NCI-H510A treated with DMSO at 0.1 percent for 48 hours (cell line): Measurements from ENCODE around the gene JADE3.

Experiments used
- DNase-seq: peaks from one replicate; lab custom pipeline; 2025; lab: John Stamatoyannopoulos, UW

The JADE3 gene

DNA sequence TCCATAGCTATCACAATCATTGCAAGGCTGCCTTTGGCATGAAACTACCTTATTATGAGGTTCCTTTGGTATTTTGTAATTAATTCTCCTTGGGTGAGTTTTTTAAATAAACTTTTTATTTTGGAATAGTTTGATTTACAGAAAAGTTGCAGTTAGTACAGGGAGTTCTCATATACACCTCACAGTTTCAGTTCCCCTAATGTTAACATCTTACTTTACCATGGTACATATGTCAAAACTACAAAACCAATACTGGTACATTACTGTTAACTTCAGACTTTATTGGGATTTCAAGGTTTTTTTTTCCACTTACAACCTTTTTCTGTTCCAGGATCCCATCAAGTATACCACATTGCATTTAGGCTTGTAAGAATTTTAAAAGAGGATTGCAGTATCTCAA is 114.0 kb downstream of the JADE3 start:
- DNase-seq, result no peak

DNA sequence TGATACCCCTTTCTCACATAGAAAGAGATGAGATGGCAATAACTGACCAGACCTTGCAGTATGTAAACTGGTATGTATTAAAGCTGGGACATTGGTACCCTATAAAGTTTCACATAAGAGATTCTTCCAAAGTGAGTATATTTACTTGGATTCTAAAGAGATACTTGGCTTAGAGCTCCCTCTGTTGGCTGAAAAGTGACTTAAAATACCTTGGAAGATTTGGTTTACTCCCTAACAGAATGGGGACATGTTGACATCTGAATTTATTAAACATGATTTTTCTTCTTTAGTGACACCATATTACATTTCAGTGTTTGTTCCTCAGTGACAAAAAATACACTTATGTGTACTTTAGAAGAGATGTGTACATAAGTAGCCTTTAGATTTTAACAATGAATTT is 118.1 kb downstream of the JADE3 start:
- DNase-seq, result peak; percentile 48

DNA sequence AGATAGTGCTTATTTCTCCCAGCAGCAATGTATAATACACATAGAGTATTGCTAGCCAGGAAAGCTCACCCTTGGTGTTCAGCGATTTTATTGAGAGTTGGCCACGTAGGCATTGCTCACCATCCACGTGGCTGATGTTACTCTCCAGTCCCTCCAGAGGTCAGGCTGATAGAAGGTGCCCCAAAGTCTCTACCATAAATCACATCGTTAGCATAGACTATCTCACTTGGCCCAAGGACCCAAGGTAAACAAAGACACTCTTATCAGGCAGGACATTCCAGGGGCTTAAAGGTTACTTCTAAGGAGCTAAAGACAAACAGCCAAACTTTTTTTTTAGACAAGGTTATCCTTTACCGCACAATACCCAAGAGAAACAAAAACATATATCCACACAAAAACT is 135.8 kb downstream of the JADE3 start:
- no peak for DNase-seq

DNA sequence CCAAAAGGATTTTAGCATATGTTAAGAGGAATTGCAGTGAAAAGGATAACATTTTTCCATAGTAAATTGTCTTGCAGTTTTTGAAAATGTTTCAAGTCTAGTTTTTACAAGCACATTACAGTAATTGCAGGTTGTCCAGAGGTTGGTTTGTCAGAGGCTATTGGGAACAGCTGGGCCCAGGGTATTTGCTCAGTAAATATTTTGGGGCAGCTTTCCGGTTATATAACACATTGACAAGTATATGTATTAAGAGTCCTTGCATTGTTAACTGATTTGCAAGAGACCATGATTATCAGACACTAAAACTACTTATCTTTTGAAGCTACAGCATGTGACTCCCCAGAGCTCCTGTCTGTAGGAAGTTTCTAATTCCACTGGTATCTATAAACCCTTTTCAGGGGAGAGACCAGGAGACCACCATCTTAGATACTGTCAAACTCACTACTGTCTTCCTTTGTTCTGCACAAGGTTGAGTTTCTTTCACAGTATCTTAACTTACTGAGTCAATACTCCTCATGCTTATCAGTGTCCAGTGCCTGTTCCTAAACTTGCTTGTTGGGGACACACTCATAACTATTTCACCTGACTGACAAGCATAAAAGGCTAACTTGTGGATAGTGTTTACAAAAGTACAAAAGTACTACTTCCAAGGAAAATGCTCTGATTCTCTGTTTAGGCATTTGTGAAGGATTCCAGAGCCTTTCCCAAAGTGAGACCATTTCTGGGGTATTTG is 147.1 kb downstream of the JADE3 start:
- DNase-seq, result no peak

DNA sequence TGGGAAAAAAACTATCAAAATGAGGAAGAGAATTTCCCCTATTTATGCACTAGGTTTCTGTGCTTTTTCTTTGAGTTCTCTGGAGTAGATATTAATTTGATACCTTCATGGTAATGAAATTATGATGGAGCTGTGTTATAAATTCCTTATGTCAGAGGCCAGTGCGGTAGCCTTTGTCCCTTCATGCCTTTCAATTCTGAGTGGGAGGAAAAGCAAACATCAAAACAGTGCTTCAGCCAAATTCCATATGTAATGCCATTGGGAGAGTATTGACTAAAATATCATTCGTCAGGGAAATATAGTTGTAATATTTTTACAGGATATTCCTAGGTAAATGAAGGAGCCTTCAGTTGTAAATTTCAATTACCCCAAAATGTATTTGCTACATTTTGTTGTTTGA is 148.5 kb downstream of the JADE3 start:
- DNase-seq, result no peak

DNA sequence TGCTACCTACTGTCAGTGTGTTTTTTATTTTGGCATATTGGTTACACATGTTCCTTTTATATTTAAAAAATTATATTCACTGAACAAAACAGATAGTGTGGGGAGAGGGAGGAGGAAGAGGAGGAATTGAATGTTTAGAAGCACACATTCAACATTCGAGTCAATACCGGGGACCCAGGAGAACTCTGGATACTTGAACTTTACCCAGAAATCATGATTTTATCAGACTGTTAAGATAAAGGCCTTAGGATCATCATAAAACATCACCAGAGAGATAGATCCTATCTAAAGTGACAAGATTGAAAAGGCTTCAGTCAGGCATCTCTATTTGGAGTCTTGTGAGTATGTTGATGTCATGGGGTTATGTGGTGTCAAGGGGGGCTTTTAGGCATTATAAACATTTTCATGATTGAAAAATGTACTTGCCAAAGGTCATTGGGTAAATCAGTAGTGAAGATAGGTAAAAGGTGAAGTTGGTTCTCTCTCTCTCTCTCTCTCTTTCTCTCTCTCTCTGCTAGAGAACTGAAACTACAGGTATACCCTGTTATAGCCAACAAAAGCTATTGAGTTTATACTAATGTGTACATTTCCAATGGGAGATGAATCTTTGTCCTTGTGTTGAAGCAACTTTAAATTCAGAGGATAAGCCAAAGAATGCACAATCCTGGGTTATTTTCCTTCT is 149.2 kb downstream of the JADE3 start:
- DNase-seq, result no peak

DNA sequence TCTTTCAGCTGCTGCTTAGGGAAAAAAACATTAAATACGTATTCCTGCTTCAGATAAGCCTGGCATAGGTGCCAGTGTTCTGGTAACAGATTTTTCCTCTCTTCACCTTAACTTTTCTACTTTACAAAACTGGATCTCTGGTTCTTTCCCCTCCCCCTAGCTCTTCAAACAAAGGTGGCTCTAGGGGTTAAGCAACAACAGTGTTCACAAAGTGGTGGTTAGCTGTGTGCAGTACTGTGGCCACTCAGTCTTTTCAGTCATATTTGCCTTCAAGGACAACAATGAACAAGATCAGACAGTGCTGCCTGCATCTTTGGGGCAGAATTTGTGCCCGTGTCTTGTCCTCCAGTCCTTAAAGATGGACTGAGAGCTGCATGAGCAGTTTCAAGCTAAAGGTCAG is 151.0 kb downstream of the JADE3 start:
- no peak for DNase-seq

DNA sequence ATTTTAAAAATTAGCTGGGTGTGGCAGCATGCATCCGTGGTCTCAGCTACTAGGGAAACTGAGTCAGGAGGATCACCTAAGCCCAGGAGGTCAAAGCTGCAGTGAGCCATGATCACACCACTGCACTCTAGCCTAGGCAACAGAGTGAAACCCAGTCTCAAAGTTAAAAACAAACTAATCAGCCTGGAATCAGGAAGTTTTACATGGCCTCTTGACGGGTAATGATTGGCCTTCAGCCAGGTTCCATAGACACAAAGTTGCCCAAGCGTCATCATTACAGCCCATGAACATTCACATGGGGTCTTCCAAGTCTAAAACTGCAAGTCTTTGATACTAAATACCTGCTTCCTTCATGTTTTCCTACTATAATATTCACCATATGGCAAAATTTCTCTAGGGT is 156.0 kb downstream of the JADE3 start:
- DNase-seq, result no peak

DNA sequence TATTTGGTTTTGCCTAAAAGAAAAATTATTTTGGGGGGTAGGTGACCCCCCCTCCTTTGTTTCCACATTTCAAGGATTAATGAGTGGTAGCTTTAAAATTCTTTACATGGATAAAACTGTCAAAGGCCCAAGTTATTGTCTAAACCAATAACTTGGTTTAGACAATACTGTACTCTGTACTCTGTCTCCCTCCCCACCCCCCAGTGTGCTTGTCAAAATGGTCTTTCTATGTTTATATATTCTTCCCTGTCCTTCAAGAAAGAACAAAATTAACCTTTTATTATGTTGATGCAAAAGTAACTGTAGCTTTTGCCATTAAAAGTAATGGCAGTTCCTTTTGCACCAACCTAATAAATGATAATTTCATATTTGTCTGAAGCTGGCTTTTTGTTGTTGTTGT is 156.5 kb downstream of the JADE3 start:
- no peak for DNase-seq

DNA sequence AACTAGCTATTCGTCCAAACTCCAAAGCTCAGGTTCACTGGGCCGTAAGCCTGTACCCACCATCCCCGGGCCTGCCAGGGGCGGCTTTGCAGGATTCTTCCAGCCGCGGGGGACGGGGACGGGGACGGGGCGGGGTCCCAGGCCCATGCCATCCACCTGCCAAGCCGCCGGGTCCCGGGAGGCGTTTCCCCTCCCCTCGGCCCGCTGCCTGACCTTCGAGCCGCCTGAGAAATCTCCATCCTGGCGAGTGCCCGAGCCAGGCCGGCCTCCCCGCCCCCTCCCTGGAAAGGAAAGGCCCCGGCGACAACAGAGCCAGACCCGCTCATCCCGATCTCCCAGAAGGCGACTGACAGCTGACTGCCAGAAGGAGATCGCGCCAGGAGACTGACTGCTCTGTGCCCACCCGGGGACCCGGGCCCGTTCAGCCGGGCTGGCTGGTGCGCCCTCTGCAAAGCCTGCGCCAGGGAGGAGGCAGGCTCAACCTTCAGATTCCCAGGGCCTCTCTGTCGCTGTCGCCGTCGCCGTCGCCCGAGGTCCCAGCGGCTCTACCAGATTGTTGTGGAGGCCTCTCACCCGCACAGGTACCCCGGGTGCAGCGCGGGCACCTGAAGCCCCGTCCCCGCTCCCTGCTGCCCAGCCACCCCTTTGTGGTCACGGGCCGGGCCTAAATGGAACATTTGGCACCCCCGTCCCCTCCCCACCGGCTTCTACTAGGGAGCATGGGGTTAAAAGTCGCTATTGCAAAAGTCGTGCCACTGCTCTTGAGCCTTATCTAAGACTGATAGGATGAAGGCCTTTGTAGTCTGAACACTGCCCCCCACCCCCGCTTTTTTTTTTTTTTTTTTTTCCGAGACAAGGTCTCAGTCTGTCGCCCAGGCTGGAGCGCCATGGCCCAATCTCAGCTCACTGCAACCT is 166.2 kb downstream of the JADE3 start, which contains the start of gene RGN:
RGN (plus strand) TSS at position 315 of the 915 bp plus-strand sequence. CDS start 2,702 bp downstream, outside the sequence.
- no peak for DNase-seq

DNA sequence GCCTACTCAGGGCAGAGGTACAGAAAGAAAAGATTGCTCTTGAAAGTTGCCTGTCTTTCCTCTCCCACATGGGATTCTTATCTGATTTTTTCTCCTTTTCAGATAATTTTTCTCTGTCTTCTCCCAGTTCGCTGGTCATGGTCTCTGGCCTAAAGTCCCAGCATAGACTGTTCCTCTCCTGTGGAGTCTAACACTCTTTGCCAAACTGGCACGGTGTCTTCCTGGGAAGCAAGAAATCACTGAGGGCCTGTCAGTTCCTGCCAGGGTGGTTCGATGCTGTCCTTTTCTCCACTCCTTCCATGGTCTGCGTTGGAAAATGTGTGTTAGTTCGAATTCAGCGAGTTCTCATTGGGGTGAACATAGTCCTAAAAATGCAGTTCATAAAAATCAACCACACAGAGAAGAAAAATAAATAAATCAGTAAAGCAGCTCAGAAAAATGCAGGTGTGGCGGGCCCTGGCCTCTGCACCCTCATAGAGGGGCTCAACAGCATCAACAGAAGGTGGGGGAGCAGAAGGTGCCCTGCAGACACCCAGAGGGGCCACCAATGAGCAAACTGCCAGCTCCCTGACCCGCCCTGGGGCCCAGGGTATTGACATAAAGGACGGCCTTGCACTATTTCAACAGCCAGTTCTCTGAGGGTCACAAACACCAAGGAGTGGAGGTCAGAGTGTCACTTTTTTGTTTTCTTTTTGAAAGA is 168.1 kb downstream of the JADE3 start:
- no peak for DNase-seq

DNA sequence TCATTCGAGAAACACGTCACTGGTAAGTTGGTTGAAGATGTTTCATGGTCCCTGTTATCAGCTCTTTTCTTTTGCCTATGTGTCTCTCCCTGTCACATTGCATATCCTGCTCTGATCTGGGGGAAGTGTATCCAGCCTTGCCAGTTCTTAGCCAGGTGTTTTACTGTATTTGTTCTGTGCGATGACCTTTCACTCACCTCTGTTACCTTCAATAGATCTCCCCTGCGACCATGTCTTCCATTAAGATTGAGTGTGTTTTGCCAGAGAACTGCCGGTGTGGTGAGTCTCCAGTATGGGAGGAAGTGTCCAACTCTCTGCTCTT is 168.7 kb downstream of the JADE3 start:
- no peak for DNase-seq

DNA sequence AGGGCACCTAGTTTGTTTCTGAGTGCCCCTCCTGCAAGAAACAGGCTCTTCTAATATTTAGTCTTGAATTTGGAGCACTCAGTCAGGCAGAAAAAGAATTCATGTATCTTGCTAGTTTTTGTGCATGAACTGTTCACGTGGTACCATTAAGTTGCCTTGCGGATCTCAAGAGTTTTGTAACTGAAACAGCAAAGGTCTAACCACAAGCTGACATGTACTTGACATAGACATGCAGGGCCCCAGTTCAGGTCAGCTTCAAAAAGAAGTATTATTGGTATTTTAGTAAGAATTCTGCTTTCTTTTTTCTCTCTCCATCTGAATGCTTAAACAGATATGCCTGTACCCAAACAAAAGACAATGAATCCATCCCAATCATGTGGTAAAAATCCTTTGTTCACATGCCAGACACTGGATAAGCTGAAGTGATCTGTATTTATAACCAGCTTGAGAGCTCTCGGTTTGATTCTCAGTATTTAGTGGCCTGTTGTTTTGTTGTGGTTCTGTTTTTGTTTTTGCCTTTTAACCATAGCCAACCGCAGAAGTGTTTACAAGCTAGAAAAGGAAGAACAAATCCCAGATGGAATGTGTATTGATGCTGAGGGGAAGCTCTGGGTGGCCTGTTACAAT is 179.0 kb downstream of the JADE3 start:
- no peak for DNase-seq

DNA sequence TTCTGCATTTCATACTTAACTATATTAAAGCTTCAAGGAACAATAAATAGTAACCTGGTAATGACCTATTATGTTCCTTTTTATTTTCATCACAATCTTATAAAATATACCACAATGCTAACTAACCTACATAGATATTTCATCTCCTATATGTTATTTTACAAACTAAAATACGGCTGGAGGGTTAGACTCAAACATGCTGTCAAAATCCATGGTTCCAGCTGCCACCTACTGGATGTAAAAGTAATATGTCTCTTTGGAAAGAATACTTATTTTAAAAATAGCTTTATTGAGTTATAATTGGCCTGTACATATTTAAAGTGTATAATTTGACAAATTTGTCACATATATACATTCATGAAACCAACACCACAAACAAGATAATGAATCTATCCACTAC is 181.0 kb downstream of the JADE3 start:
- peak; percentile 15 for DNase-seq

DNA sequence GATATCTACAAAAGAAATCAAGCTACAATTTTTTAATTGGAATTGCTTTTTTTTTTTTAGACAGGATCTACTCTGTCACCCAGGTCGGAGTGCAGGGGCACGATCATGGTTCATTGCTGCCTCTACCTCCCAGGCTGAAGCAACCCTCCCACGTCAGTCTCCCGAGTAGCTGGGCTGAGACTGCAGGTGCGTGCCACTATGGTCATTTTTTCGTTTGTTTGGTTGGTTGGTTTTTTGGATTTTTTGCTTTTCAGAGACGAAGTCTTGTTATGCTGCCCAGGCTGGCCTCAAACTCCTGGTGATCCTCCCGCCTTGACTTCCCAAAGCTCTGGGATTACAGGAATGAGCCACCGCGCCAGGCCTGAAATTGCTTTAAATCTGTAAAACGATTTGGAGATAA is 181.6 kb downstream of the JADE3 start:
- DNase-seq, result no peak

DNA sequence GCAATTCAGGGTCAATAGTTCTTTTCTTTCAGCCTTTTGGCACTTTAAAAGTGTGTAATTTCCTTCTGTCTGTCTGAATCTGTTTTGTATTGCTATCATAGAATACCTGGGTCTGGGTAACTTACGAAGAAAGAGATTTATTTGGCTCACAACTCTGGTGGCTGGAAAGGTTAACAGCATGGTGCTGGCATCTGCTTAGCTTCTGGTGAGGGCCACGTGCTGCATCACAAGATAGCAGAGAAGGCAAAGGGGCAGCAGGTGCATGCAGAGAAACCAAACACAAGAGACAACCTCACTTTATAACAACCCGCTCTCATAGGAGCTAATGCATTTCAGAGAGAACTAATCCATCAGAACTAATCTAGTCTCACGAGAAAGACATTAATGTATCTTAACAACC is 184.8 kb downstream of the JADE3 start:
- no peak for DNase-seq

DNA sequence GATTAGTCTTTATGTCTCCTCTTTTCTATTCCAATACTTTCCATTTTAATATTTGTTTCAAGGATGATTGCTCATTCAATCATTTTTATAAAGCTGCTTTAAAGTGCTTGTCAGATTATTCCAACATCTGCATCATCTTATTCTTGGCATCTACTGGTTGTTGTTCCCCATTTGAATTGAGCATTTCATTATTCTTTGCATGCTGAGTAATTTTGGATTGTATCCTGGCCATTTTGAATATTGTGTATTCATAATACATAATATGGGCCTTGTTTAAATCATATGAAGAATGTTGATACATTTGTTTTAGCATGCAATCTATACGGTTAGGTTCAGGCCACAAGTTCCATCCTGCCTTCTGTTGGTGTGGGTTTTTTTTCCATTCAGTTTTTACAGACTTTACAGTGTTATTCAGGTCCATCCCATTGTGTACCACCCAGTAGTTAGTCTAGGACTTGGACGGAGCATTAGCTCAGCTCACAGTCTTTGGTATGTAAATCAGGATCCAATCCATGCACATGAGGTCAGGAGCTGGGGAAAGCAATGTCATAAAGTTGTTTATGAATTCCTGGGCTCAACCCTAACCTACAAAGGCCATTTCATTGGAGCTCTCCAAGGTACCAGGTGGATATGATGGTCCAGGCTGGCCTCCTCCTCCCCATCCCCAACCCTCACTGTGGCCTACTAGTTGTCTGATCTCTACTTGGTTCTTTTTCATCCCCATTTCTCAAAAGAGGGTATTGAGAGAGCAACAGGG is 186.3 kb downstream of the JADE3 start:
- DNase-seq, result no peak

DNA sequence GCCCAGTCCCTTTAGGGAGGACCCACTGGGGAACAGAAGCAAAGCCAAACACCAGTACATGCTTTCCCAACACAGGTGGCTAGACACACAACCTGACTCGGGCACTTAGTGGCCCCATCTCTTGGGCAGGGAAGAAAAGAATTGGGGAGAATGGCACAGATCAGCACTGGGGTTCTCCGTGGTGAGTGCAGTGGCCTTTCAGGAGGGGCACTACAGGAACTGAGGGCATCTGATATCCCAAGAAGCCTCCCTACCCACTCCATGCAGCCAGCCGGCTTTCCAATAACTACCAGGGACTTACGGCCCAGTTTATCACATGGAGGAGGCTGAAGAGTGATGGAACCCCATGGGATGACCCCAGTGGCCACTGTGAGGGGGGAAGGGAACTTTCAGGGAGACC is 189.0 kb downstream of the JADE3 start:
- DNase-seq, result no peak
